Karpas-422 (cell line): ENCODE data around the gene CAPS. TPM values are rescaled to one million over a fixed set of nuclear protein-coding genes. Genes with fewer than 3 reads are reported as not detected.
"Not testable (repeated sequence)": the region's sequence is repeated elsewhere in the genome, so short reads cannot be mapped to it uniquely, and the experiment has no call there.

ENCODE experiments used
- DNase-seq: peaks from one replicate; pipeline ENCODE4 v3.0.0-alpha.2; 2015
- H2AFZ ChIP-seq: fragments of 200-600 bp; sonication (generic); 2 replicates; pipeline ENCODE4 v1.6.1; 2014; ENCODE audit warnings: antibody characterized with exemption, low read length, mixed read lengths
- H3K27ac ChIP-seq: fragments of 200-600 bp; sonication (generic); 2 replicates; pipeline ENCODE4 v1.5.1; 2014; ENCODE audit warnings: mild to moderate bottlenecking, low read length, moderate library complexity
- H3K27me3 ChIP-seq: fragments of 200-600 bp; sonication (generic); 2 replicates; pipeline ENCODE4 v1.6.1; 2014; ENCODE audit warnings: low read length, mixed read lengths
- H3K36me3 ChIP-seq: fragments of 200-600 bp; sonication (generic); 2 replicates; pipeline ENCODE4 v1.6.1; 2014; ENCODE audit warnings: low read length, mixed read lengths; ENCODE audit not compliant: insufficient read depth
- H3K4me1 ChIP-seq: fragments of 200-600 bp; sonication (generic); 2 replicates; pipeline ENCODE4 v1.6.1; 2014; ENCODE audit warnings: mild to moderate bottlenecking, low read length, mixed read lengths
- H3K4me2 ChIP-seq: fragments of 200-600 bp; sonication (generic); 2 replicates; pipeline ENCODE4 v1.6.1; 2014; ENCODE audit warnings: low read length, low read depth, mild to moderate bottlenecking; ENCODE audit not compliant: poor library complexity, severe bottlenecking
- H3K4me3 ChIP-seq: fragments of 200-600 bp; sonication (generic); 2 replicates; pipeline ENCODE4 v1.5.1; 2014; ENCODE audit warnings: mild to moderate bottlenecking, antibody characterized with exemption, low read length, mixed read lengths
- H3K79me2 ChIP-seq: fragments of 200-600 bp; sonication (generic); 2 replicates; pipeline ENCODE4 v1.6.1; 2014; ENCODE audit warnings: mild to moderate bottlenecking, low read length, mixed read lengths
- H3K9ac ChIP-seq: fragments of 200-600 bp; sonication (generic); 2 replicates; pipeline ENCODE4 v1.6.0; 2014; ENCODE audit warnings: low read length
- H3K9me2 ChIP-seq: fragments of 200-600 bp; sonication (generic), shearing (Covaris generic); replicated peaks from 2 replicates; pipeline ENCODE4 v1.6.0; 2014; ENCODE audit warnings: mild to moderate bottlenecking, low read length, moderate library complexity; ENCODE audit not compliant: insufficient read depth
- H3K9me3 ChIP-seq: fragments of 300-700, 200-600 bp; sonication (generic); 2 replicates; pipeline ENCODE4 v1.6.1; 2014; ENCODE audit warnings: low read length, mixed read lengths
- H4K20me1 ChIP-seq: fragments of 200-600 bp; sonication (generic); 2 replicates; pipeline ENCODE4 v1.6.1; 2014; ENCODE audit warnings: mild to moderate bottlenecking, antibody characterized with exemption, low read length, low read depth; ENCODE audit not compliant: insufficient read depth
- total RNA-seq: library from RNA; depleted of rRNA; stranded (reverse); fragments of >200 nt; shearing (Covaris generic); gene quantifications from 2 replicates; pipeline ENCODE4 v1.2.3, GENCODE V29; 2014; ENCODE audit warnings: low replicate concordance; rRNA removed

CAPS gene
- total RNA-seq: 3.8 and 17.8 TPM in 2 replicates

DNA sequence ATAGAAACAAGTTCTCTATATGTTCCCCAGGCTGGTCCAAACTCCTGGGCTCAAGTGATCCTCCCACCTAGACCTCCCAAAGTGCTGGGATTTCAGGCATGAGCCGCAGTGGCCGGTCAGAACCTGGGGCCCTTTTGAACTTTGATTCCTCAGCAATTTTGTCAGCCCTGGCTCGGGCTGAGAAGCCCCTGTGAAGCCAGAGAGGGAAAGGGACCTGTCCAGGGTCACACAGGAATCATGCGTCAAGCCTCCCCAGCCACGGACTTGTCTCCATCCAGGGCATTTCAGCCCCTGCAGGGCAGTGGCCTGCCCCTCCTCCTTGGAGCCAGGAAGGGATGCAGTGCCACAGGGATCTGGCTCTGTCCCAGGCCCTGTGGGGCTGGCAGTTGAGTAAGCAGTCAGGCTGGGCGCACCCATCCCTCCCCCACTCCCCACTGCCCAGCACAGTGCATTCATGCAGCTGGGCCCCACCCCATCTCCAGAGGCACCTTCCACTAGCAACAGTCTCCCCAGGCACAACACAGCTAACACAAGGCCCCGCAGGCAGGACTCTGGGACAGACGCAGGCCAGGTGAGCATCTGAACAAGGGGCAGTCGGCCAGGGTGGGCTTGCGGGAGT, at the start of gene CAPS:
Gene CAPS (plus strand): TSS at position 516 of the 619 bp plus-strand sequence. CDS start 153 bp downstream, outside the sequence.
- Histone ChIP-seq H2AFZ (no peak within 1 kb of the TSS), H3K9ac (no peak within 1 kb of the TSS), H3K27ac (no peak within 1 kb of the TSS), H3K27me3 (no peaks in the 10 kb centered on the region), H3K4me2 (no peak within 1 kb of the TSS), H3K36me3 (no peaks in the 10 kb centered on the region; the same call in 1 of the 2 replicates), H3K9me3 (no peaks in the 10 kb centered on the region), H3K4me3 (no peak within 1 kb of the TSS), H3K4me1 (no peaks in the 10 kb centered on the region), H4K20me1 (no peaks in the 10 kb centered on the region), H3K9me2 (no peaks in the 10 kb centered on the region), H3K79me2 (no peaks in the 10 kb centered on the region)
- no peak for DNase-seq

- Histone ChIP-seq H4K20me1 (no peaks in the 10 kb centered on the region), H3K4me1 (no peaks in the 10 kb centered on the region), H3K9me2 (no peaks in the 10 kb centered on the region), H3K27ac (no peak overlapping the region), H2AFZ (no peak overlapping the region), H3K9me3 (no peaks in the 10 kb centered on the region), H3K79me2 (no peaks in the 10 kb centered on the region), H3K4me3 (no peak overlapping the region), H3K27me3 (no peaks in the 10 kb centered on the region), H3K36me3 (no peaks in the 10 kb centered on the region), H3K4me2 (no peak overlapping the region), H3K9ac (no peak overlapping the region)
- no peak for DNase-seq
These were observed 49.1 kb upstream of the CAPS start for GRCh38 chr19:5864725-5865486.

DNA sequence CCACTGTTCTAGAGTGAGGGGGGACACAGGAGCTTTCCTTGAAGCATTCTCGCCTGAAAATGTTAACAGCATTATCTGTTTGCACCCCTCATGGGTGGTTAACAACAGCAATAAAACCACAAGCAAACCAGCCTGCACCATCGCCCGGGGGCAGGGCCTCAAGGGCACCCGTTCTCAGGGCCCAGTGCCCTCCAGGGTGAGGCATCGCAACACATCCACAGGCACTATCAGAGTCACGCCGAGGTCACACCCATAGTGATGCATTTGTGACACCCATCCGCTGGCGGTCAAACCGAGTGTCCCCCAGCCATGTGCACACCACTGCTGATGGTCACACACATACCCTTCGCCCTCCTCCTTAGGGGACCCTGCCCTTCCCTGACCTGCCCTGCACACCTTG, 48.3 kb upstream of the CAPS start:
- Histone ChIP-seq H3K27ac (no peak overlapping the region), H3K9ac (no peak overlapping the region), H3K4me1 (no peaks in the 10 kb centered on the region), H3K4me3 (no peak overlapping the region), H3K9me3 (no peaks in the 10 kb centered on the region), H2AFZ (no peak overlapping the region), H3K36me3 (no peaks in the 10 kb centered on the region), H3K9me2 (no peaks in the 10 kb centered on the region), H4K20me1 (no peaks in the 10 kb centered on the region), H3K27me3 (no peaks in the 10 kb centered on the region), H3K4me2 (no peak overlapping the region), H3K79me2 (no peaks in the 10 kb centered on the region)
- no peak for DNase-seq

- Histone ChIP-seq H3K27ac (no peak overlapping the region), H3K27me3 (no peaks in the 10 kb centered on the region), H3K36me3 (no peaks in the 10 kb centered on the region), H3K79me2 (no peaks in the 10 kb centered on the region), H4K20me1 (no peaks in the 10 kb centered on the region), H3K9me2 (no peaks in the 10 kb centered on the region), H3K4me2 (no peak overlapping the region), H3K4me3 (no peak overlapping the region), H2AFZ (no peak overlapping the region), H3K9ac (no peak overlapping the region), H3K9me3 (no peaks in the 10 kb centered on the region), H3K4me1 (no peaks in the 10 kb centered on the region)
- no peak for DNase-seq
These were observed 46.6 kb upstream of the CAPS start for GRCh38 chr19:5867201-5868136.

DNA sequence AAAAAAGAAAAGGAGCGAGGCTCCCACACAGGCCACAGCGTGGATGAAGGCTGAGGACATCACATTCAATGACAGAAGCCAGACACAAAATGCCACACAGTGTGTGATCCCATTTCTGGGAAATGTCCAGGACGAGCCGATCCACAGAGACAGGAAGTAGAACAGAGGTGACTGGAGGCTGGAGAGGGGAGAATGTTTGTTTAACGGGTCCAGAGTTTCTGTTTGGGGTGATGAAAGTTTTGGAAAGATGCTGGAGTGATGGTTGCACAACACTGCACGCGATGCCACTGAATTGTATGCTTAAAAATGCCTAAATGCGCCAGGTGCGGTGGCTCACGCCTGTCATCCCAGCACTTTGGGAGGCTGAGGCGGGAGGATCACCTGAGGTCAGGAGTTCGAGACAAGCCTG, 43.1 kb upstream of the CAPS start:
- H3K9ac ChIP-seq: no peak overlapping the region

DNA sequence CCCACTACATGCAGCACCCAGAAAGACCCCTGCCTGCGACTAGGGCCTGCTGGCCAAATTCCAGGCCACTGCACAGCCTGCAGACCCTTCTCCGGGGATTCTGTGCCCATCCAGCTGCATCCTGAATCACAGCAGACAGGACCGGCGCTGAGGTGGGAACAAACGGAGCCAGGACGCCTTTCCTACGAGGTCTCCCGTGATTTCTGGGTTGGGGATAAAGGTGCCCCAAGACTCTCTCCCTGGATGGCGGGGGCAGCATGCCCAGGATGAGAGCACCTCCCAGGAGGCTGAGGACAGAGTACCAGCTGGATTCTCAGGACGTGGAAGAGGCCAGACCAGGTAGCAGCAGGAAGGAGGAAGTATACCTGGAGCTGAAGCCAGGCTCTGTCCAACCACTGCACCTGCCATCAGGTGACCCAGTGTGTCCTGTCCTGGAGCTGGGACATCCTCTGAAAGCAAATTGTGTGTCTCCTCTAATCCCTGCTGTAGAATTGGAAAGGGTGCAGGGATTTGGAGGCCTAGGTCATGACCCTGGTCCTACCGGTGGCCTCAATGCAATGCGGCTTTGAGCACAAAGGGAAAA, 40.3 kb upstream of the CAPS start:
- no peak overlapping the region for H3K9ac ChIP-seq
- peak; percentile 2 for DNase-seq
- H3K9me3 ChIP-seq: no peaks in the 10 kb centered on the region
- H2AFZ ChIP-seq: no peak overlapping the region
- no peak overlapping the region for H3K27ac ChIP-seq
- H3K79me2 ChIP-seq: no peaks in the 10 kb centered on the region
- H3K4me3 ChIP-seq: no peak overlapping the region
- no peaks in the 10 kb centered on the region for H3K27me3 ChIP-seq
- no peaks in the 10 kb centered on the region for H4K20me1 ChIP-seq
- H3K4me2 ChIP-seq: no peak overlapping the region
- no peaks in the 10 kb centered on the region for H3K36me3 ChIP-seq
- no peaks in the 10 kb centered on the region for H3K9me2 ChIP-seq
- no peaks in the 10 kb centered on the region for H3K4me1 ChIP-seq

More for the DNA sequence above, 43.1 kb upstream of the CAPS start:
- Histone ChIP-seq H2AFZ (no peak overlapping the region), H3K4me3 (no peak overlapping the region), H3K36me3 (no peaks in the 10 kb centered on the region), H3K79me2 (no peaks in the 10 kb centered on the region), H3K4me2 (no peak overlapping the region), H4K20me1 (no peaks in the 10 kb centered on the region), H3K27ac (no peak overlapping the region), H3K9me3 (no peaks in the 10 kb centered on the region), H3K27me3 (no peaks in the 10 kb centered on the region), H3K9me2 (no peaks in the 10 kb centered on the region), H3K4me1 (no peaks in the 10 kb centered on the region)
- no peak for DNase-seq

DNA sequence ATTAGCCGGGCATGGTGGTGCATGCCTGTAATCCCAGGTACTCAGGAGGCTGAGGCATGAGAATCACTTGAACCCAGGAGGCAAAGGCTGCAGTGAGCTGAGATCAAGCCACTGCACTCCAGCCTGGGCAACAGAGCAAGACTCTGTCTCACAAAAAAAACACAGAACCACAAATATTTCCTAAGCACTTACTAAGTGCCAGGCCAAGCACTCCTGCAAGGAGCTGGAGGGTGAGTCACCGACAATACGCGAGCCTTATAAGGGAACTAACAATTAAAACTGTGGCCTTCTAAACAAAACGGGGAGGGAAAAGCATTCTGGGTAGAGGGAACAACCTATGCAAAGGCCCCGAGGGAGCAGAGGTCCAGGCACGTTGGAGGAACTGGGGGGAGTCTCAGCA, 39.6 kb upstream of the CAPS start:
- not testable (repeated sequence) for H3K27me3 ChIP-seq, H3K9ac ChIP-seq, H3K4me2 ChIP-seq, H3K9me2 ChIP-seq, H3K27ac ChIP-seq, H3K4me1 ChIP-seq, H3K9me3 ChIP-seq, H3K79me2 ChIP-seq, H4K20me1 ChIP-seq, H3K36me3 ChIP-seq, H3K4me3 ChIP-seq, H2AFZ ChIP-seq, DNase-seq
